CD14-positive monocyte (primary cell): ENCODE measurements around the gene CABCOCO1. TPM values are rescaled to one million over a fixed set of nuclear protein-coding genes. Genes with fewer than 3 reads are reported as not detected.
A peak's percentile ranks its signal among the peaks of the same experiment; 100 is the strongest.

Experiments used
- DNase-seq, 3 donors: peaks; one replicate each; pipeline ENCODE4 v3.0.0-alpha.2; 2011 to 2022
- H2AFZ ChIP-seq: 2 replicates; pipeline ENCODE4 v1.6.0; 2012; ENCODE audit warnings: mild to moderate bottlenecking, low read depth, low read length, inconsistent platforms; ENCODE audit not compliant: insufficient read depth, poor library complexity, severe bottlenecking
- H3K27ac ChIP-seq, 2 donors: 1 replicate in 1 of 2; 2 replicates in 1 of 2; pipeline ENCODE4 v1.5.1; 2012 to 2013; ENCODE audit warnings: low read length in 2 of 2, control low read depth in 1 of 2, inconsistent platforms in 1 of 2, low read depth in 1 of 2, mild to moderate bottlenecking in 1 of 2
- H3K27me3 ChIP-seq, 2 donors: one replicate each; pipeline versions ENCODE4 v1.6.0 to v1.6.1; 2011 to 2013; ENCODE audit warnings: low read length in 2 of 2; ENCODE audit not compliant: control insufficient read depth in 2 of 2, insufficient read depth in 2 of 2
- H3K36me3 ChIP-seq, 2 donors: replicated peaks in 1 of 2; 1 replicate in 1 of 2; 2 replicates in 1 of 2; pipeline versions ENCODE4 v1.5.1 to v1.6.1; 2012 to 2013; ENCODE audit warnings: low read length in 2 of 2, control low read depth in 1 of 2, inconsistent platforms in 1 of 2, mild to moderate bottlenecking in 1 of 2; ENCODE audit not compliant: insufficient read depth in 2 of 2, control insufficient read depth in 1 of 2
- H3K4me1 ChIP-seq, 2 donors: 1 replicate in 1 of 2; 2 replicates in 1 of 2; pipeline versions ENCODE4 v1.5.1 to v1.6.1; 2012 to 2013; ENCODE audit warnings: low read length in 2 of 2, control low read depth in 1 of 2, inconsistent platforms in 1 of 2, mild to moderate bottlenecking in 1 of 2, moderate library complexity in 1 of 2; ENCODE audit not compliant: insufficient read depth in 2 of 2, control insufficient read depth in 1 of 2
- H3K4me2 ChIP-seq: replicated peaks from 2 replicates; pipeline ENCODE3; 2012; ENCODE audit warnings: low read length, moderate library complexity, mild to moderate bottlenecking; ENCODE audit not compliant: poor library complexity, severe bottlenecking; ENCODE audit errors: extremely low read depth
- H3K4me3 ChIP-seq, 3 experiments: fragments of 200-600 bp in 1 of 3; sonication (generic) in 1 of 3; replicated peaks in 1 of 3; 1 replicate in 2 of 3; 2 replicates in 1 of 3; pipeline ENCODE4 v1.5.1; 2011 to 2013; ENCODE audit warnings: low read length in 3 of 3, mild to moderate bottlenecking in 3 of 3, control low read depth in 2 of 3, low read depth in 2 of 3, inconsistent platforms in 1 of 3, moderate library complexity in 1 of 3
- H3K79me2 ChIP-seq: 2 replicates; pipeline ENCODE4 v1.6.0; 2012; ENCODE audit warnings: mild to moderate bottlenecking, control low read depth, inconsistent platforms, low read length, moderate library complexity; ENCODE audit not compliant: insufficient read depth
- H3K9ac ChIP-seq: 2 replicates; pipeline ENCODE4 v1.6.0; 2017; ENCODE audit warnings: low read length, mild to moderate bottlenecking; ENCODE audit not compliant: insufficient read depth, poor library complexity, severe bottlenecking
- H3K9me3 ChIP-seq, 2 donors: replicated peaks in 1 of 2; 1 replicate in 1 of 2; 2 replicates in 1 of 2; pipeline versions ENCODE4 v1.5.1 to v1.6.1; 2012 to 2013; ENCODE audit warnings: low read length in 2 of 2, control low read depth in 1 of 2; ENCODE audit not compliant: control insufficient read depth in 1 of 2, insufficient read depth in 1 of 2
- H4K20me1 ChIP-seq: 2 replicates; pipeline ENCODE4 v1.6.0; 2012; ENCODE audit warnings: mild to moderate bottlenecking, low read length, control low read depth, moderate library complexity; ENCODE audit not compliant: insufficient read depth
- H3K27ac Mint-ChIP-seq, 7 donors: one replicate each; pipeline ENCODE4 v1.8.0; 2020; ENCODE audit warnings: mild to moderate bottlenecking in 7 of 7, mixed read lengths in 7 of 7, moderate library complexity in 6 of 7, inconsistent platforms in 2 of 7
- H3K27me3 Mint-ChIP-seq, 3 donors: one replicate each; pipeline ENCODE4 v1.8.0; 2021 to 2022; ENCODE audit warnings: low read depth in 3 of 3, mild to moderate bottlenecking in 3 of 3, mixed read lengths in 3 of 3, moderate library complexity in 3 of 3, inconsistent platforms in 1 of 3
- H3K36me3 Mint-ChIP-seq, 2 donors: one replicate each; pipeline ENCODE4 v1.8.0; 2020; ENCODE audit warnings: mixed read lengths in 2 of 2, inconsistent platforms in 1 of 2, mild to moderate bottlenecking in 1 of 2
- H3K4me1 Mint-ChIP-seq: one replicate; pipeline ENCODE4 v1.8.0; 2020; ENCODE audit warnings: mild to moderate bottlenecking, mixed read lengths
- H3K4me3 Mint-ChIP-seq, 2 donors: one replicate each; pipeline ENCODE4 v1.8.0; 2020; ENCODE audit warnings: mild to moderate bottlenecking in 2 of 2, mixed read lengths in 2 of 2, moderate library complexity in 1 of 2
- H3K9me3 Mint-ChIP-seq, 7 donors: one replicate each; pipeline ENCODE4 v1.8.0; 2020 to 2022; ENCODE audit warnings: mixed read lengths in 7 of 7, mild to moderate bottlenecking in 6 of 7, moderate library complexity in 6 of 7, inconsistent platforms in 2 of 7
- CTCF ChIP-seq: fragments of 200-600 bp; IDR thresholded peaks from one replicate; pipeline ENCODE4 v1.8.0; 2022; ENCODE audit warnings: antibody characterized with exemption, mild to moderate bottlenecking
- WGBS: methylation state at CpG from one replicate; pipeline ENCODE4 v1.1.5; 2013; ENCODE audit warnings: missing lambda C conversion rate; ENCODE audit not compliant: insufficient coverage; 5-methylcytosine and 5-hydroxymethylcytosine counted together
- intact Hi-C, 2 donors: fragments of 100-400 bp; cut with micrococcal nuclease; formaldehyde crosslinking; loops; one replicate each; pipeline versions ENCODE4 v1.15.0 to v1.15.1; 2023
- polyA plus RNA-seq, 3 donors: library from polyadenylated mRNA; depleted of rRNA in 1 of 3; unstranded in 2 of 3; stranded (reverse) in 1 of 3; fragments of 300-500 nt in 2 of 3; fragments of >200 nt in 1 of 3; fragmentation: Illumina TruSeq in 2 of 3; gene quantifications; 1 replicate in 2 of 3; 2 replicates in 1 of 3; pipeline ENCODE4 v1.2.3, GENCODE V29; 2012 to 2021

The CABCOCO1 gene
- polyA plus RNA-seq, 3 donors = not detected

DNA sequence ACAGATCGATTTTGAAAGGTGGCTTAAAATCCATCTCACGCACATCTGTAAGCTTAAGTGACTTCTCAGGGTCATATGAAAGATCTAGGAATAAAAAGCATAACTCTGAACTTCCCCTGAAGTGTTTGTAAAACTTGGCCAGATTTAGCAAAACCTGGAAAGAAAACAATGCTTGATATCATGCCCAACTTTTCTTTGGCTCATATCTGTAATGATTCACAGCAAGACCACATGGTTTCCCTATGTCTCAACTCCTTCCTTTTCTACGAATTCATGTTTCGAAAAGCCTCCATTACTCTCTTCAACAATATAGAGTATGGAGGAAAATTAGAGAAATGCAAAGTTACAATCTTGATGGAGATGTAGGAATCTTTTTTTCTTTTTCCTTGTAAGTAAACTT, 20.1 kb upstream of the CABCOCO1 start:
- Histone ChIP-seq H3K4me1 (no peaks in the 10 kb centered on the region), H2AFZ (no peak overlapping the region), H3K9me3 (no peaks in the 10 kb centered on the region), H3K27ac (no peak overlapping the region), H3K4me2 (no peak overlapping the region), H4K20me1 (no peaks in the 10 kb centered on the region), H3K9ac (no peak overlapping the region), H3K79me2 (no peaks in the 10 kb centered on the region), H3K36me3 (no peaks in the 10 kb centered on the region), H3K27me3 (no peaks in the 10 kb centered on the region), H3K4me3 (no peak overlapping the region)
- no peaks in the 10 kb centered on the region for H3K36me3 Mint-ChIP-seq
- WGBS = 100% methylated on average over 2 of the region's 4 CpGs
- intact Hi-C loops = no loop called here
- H3K4me1 Mint-ChIP-seq = peaks cover 3% of the 10 kb centered on the region
- peaks cover 0 to 2% (median 0%) of the 10 kb centered on the region in 7 donors for H3K9me3 Mint-ChIP-seq
- no peak for DNase-seq
- no peaks in the 10 kb centered on the region for H3K27me3 Mint-ChIP-seq
- TF ChIP-seq CTCF = no peak
- no peak overlapping the region for H3K4me3 Mint-ChIP-seq
- no peak overlapping the region for H3K27ac Mint-ChIP-seq

DNA sequence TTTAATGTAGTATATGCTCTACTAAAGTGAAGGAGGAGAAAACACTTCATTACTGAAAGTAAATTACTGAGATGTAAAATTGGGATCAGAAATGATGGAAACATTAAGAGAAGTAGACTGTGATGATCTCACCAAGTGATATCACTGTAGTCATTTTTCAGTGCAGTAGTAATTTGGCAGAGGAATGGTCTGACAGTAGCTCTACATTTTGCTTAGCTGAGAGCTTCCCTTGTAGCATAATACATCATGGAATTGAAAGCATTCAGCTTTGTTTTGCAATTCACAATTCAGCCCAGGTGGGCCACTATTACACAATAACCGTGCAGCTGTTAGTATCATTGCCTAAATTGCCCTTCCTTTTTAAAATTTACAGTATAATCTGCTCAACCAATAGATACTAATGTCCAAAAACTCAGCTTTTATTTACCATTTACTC, 19.4 kb upstream of the CABCOCO1 start:
- H3K36me3 Mint-ChIP-seq = no peaks in the 10 kb centered on the region
- H3K9me3 ChIP-seq = no peaks in the 10 kb centered on the region
- H4K20me1 ChIP-seq = no peaks in the 10 kb centered on the region
- H3K27me3 Mint-ChIP-seq = no peaks in the 10 kb centered on the region
- no peak overlapping the region for H3K27ac ChIP-seq
- no peaks in the 10 kb centered on the region for H3K4me1 ChIP-seq
- no peak for TF ChIP-seq CTCF
- WGBS = 0% methylated on average over 1 of the region's 1 CpG
- no peak for DNase-seq
- no peaks in the 10 kb centered on the region for H3K27me3 ChIP-seq
- peaks cover 0 to 2% (median 0%) of the 10 kb centered on the region in 7 donors for H3K9me3 Mint-ChIP-seq
- H2AFZ ChIP-seq = no peak overlapping the region
- no peak overlapping the region for H3K9ac ChIP-seq
- H3K36me3 ChIP-seq = no peaks in the 10 kb centered on the region
- H3K27ac Mint-ChIP-seq = no peak overlapping the region
- H3K4me1 Mint-ChIP-seq = peaks cover 3% of the 10 kb centered on the region
- H3K4me3 ChIP-seq = no peak overlapping the region
- H3K79me2 ChIP-seq = no peaks in the 10 kb centered on the region
- H3K4me3 Mint-ChIP-seq = peak overlapping the region in 1 of 2 donors; percentile 17
- no peak overlapping the region for H3K4me2 ChIP-seq
- intact Hi-C loops = no loop called here
